ENCODE data around the gene RTKN.

DNA sequence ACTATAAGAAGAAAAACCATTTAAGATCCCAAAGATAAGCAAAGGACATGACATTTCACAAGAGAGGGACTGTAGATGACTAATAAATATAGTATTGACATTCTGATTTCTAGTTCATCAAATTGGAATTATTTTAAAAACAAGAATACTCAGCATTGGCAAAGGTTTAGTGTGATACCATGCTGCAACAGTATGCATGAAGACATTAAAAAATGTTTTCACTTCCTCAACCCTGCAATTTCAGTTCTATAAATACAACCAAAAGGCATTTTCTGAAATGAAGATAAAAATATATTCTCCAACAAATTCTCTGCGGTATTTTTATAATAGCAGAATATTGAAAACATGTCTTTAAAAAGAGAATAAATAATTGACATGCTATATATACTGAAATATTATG lies 22.4 kb downstream of the RTKN start:
- TF ChIP-seq, protein P1, sequence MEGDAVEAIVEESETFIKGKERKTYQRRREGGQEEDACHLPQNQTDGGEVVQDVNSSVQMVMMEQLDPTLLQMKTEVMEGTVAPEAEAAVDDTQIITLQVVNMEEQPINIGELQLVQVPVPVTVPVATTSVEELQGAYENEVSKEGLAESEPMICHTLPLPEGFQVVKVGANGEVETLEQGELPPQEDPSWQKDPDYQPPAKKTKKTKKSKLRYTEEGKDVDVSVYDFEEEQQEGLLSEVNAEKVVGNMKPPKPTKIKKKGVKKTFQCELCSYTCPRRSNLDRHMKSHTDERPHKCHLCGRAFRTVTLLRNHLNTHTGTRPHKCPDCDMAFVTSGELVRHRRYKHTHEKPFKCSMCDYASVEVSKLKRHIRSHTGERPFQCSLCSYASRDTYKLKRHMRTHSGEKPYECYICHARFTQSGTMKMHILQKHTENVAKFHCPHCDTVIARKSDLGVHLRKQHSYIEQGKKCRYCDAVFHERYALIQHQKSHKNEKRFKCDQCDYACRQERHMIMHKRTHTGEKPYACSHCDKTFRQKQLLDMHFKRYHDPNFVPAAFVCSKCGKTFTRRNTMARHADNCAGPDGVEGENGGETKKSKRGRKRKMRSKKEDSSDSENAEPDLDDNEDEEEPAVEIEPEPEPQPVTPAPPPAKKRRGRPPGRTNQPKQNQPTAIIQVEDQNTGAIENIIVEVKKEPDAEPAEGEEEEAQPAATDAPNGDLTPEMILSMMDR (conservative IDR thresholded peaks at IDR 0.05; ENCODE audit: low read length): no peak
- no peak for TF ChIP-seq EZH2phosphoT487 (IDR thresholded peaks at IDR 0.05; ENCODE audit: borderline replicate concordance)

Measured in Loucy (cell line).